Measurements from ENCODE around the gene PNO1. TPM values are rescaled to one million over a fixed set of nuclear protein-coding genes. Genes with fewer than 3 reads are reported as not detected.

Gene PNO1
- total and polyA plus RNA-seq, 9 of the 15 experiments (the other 6 are each of a cell fraction or from before 2014, with no cell fraction given) = 11.8 to 81.7 (median 41.1) TPM

GRCh38 chr2:68157402-68158133 is at the start of gene PNO1 (continued):
- TF ChIP-seq, protein P1, sequence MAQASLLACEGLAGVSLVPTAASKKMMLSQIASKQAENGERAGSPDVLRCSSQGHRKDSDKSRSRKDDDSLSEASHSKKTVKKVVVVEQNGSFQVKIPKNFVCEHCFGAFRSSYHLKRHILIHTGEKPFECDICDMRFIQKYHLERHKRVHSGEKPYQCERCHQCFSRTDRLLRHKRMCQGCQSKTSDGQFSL (CRISPR knock-in tag; IDR thresholded peaks at IDR 0.05) = peak; percentile 98
- TF ChIP-seq, protein P1 (tag; IDR thresholded peaks at IDR 0.05) = peak in 1 of 2 experiments; percentile 96; a peak in 2 of 4 replicates
- TF ChIP-seq ZNF766 (CRISPR knock-in tag; conservative IDR thresholded peaks at IDR 0.05) = peak; percentile 73; the same call in 1 of the 2 replicates
- TF ChIP-seq EGR1 (conservative IDR thresholded peaks at IDR 0.05) = 0 out of 2 replicates have a peak, but pooled peaks have one; percentile 25
- peak; percentile 83 for TF ChIP-seq NEUROD1 (IDR thresholded peaks at IDR 0.05; ENCODE audit: borderline replicate concordance, low read depth, low read length, partially characterized antibody)
- 0 out of 2 replicates have a peak, but pooled peaks have one; percentile 12 for TF ChIP-seq ZBTB7A (IDR thresholded peaks at IDR 0.05; ENCODE audit: borderline replicate concordance, control insufficient read depth, low read depth, low read length)
- TF ChIP-seq TEAD4 (IDR thresholded peaks at IDR 0.05; ENCODE audit: low read length) = peak; percentile 74
- TF ChIP-seq TEAD4 (CRISPR knock-in tag; IDR thresholded peaks at IDR 0.05; ENCODE audit: borderline replicate concordance) = no peak
- TF ChIP-seq SMARCB1 (IDR thresholded peaks at IDR 0.05; ENCODE audit: insufficient read length, low read depth) = no peak
- TF ChIP-seq, protein P2, sequence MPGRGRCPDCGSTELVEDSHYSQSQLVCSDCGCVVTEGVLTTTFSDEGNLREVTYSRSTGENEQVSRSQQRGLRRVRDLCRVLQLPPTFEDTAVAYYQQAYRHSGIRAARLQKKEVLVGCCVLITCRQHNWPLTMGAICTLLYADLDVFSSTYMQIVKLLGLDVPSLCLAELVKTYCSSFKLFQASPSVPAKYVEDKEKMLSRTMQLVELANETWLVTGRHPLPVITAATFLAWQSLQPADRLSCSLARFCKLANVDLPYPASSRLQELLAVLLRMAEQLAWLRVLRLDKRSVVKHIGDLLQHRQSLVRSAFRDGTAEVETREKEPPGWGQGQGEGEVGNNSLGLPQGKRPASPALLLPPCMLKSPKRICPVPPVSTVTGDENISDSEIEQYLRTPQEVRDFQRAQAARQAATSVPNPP (IDR thresholded peaks at IDR 0.05; ENCODE audit: borderline replicate concordance, insufficient read depth, insufficient read length) = no peak
- TF ChIP-seq ZNF589 (CRISPR knock-in tag; IDR thresholded peaks at IDR 0.05; ENCODE audit: low read depth) = 0 out of 2 replicates have a peak, but pooled peaks have one; percentile 43
- peak in 1 of 2 experiments; percentile 74; a peak in 1 of 4 replicates for TF ChIP-seq UBTF (IDR thresholded peaks at IDR 0.05; ENCODE audit: borderline replicate concordance in 1 of 2, low read depth in 2 of 2, low read length in 2 of 2)
- no peak for TF ChIP-seq HDAC8 (tag; IDR thresholded peaks at IDR 0.05)
- TF ChIP-seq RUNX1 (IDR thresholded peaks at IDR 0.05; ENCODE audit: low read depth) = 0 out of 2 replicates have a peak, but pooled peaks have one; percentile 23
- TF ChIP-seq, protein P3, sequence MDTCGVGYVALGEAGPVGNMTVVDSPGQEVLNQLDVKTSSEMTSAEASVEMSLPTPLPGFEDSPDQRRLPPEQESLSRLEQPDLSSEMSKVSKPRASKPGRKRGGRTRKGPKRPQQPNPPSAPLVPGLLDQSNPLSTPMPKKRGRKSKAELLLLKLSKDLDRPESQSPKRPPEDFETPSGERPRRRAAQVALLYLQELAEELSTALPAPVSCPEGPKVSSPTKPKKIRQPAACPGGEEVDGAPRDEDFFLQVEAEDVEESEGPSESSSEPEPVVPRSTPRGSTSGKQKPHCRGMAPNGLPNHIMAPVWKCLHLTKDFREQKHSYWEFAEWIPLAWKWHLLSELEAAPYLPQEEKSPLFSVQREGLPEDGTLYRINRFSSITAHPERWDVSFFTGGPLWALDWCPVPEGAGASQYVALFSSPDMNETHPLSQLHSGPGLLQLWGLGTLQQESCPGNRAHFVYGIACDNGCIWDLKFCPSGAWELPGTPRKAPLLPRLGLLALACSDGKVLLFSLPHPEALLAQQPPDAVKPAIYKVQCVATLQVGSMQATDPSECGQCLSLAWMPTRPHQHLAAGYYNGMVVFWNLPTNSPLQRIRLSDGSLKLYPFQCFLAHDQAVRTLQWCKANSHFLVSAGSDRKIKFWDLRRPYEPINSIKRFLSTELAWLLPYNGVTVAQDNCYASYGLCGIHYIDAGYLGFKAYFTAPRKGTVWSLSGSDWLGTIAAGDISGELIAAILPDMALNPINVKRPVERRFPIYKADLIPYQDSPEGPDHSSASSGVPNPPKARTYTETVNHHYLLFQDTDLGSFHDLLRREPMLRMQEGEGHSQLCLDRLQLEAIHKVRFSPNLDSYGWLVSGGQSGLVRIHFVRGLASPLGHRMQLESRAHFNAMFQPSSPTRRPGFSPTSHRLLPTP (IDR thresholded peaks at IDR 0.05; ENCODE audit: borderline replicate concordance, extremely low read depth, insufficient read length) = no peak
- no peak for TF ChIP-seq ZNF644 (tag; IDR thresholded peaks at IDR 0.05; ENCODE audit: low read depth)
- TF ChIP-seq EP300 (IDR thresholded peaks at IDR 0.05; ENCODE audit: low read length) = peak; percentile 48
- no peak for TF ChIP-seq NR2C2 (CRISPR knock-in tag; IDR thresholded peaks at IDR 0.05)
- peak; percentile 80 for TF ChIP-seq NR2C2 (tag; IDR thresholded peaks at IDR 0.05)
